AG04449 (cell line): Measurements from ENCODE around the gene PHF21A.

Experiments used
- CTCF ChIA-PET: fragments of 350-600 bp; formaldehyde crosslinking; extraction: SDS; loops from one replicate; lab custom pipeline; 2021; ENCODE audit warnings: antibody characterized with exemption; lab: Yijun Ruan, JAX
- POLR2A ChIA-PET: fragments of 400-600, 350-600 bp; formaldehyde crosslinking; extraction: SDS; loops from one replicate; lab custom pipeline; 2020; ENCODE audit warnings: antibody characterized with exemption, inconsistent platforms; lab: Yijun Ruan, JAX
- DNase-seq: peaks from one replicate; pipeline ENCODE4 v3.0.0-alpha.2; 2010; ENCODE audit warnings: low read depth, low spot score
- H3K4me3 ChIP-seq: 2 replicates; pipeline ENCODE4 v1.5.1; 2011; ENCODE audit warnings: low read depth, mild to moderate bottlenecking, control low read depth, low read length
- CTCF ChIP-seq: IDR thresholded peaks from one replicate; pipeline ENCODE4 v1.5.1; 2011; ENCODE audit warnings: mild to moderate bottlenecking, moderate library complexity, low read length, control low read depth, inconsistent platforms; ENCODE audit not compliant: insufficient read depth; ENCODE audit errors: missing control alignments

The PHF21A gene

GRCh38 chr11:45964911-45965389, 156.3 kb downstream of the PHF21A start:
- TF ChIP-seq CTCF, result peak; percentile 88
- no peak for DNase-seq
- H3K4me3 ChIP-seq, result no peak overlapping the region
- POLR2A ChIA-PET, result no interaction called here
- CTCF ChIA-PET, result interaction anchor here (0.8 to 12.7 kb wide), 39 partner anchors 9 to 358 kb away, joined by 3 to 332 read pairs (median 6); partner anchors contain the start of gene PEX16

GRCh38 chr11:45961751-45962240, 159.5 kb downstream of the PHF21A start:
- DNase-seq, result no peak
- POLR2A ChIA-PET, result no interaction called here
- no peak for TF ChIP-seq CTCF
- CTCF ChIA-PET, result interaction anchor here (0.7 to 12.7 kb wide), 6 partner anchors 14 to 90 kb away, joined by 3 to 332 read pairs (median 124); no protein-coding TSS in a partner anchor
- no peak overlapping the region for H3K4me3 ChIP-seq

- no peak for DNase-seq
- no peak for TF ChIP-seq CTCF
- POLR2A ChIA-PET, result no interaction called here
- CTCF ChIA-PET, result interaction anchor here (1.0 to 12.7 kb wide), 4 partner anchors 13 to 49 kb away, joined by 3 to 332 read pairs (median 114); no protein-coding TSS in a partner anchor
- H3K4me3 ChIP-seq, result no peak overlapping the region
Measured at GRCh38 chr11:45960387-45961095, 160.7 kb downstream of the PHF21A start.

- no peak for TF ChIP-seq CTCF
- ChIA-PET POLR2A (no interaction called here), CTCF (interaction anchor here (1.2 to 12.7 kb wide), 5 partner anchors 8 to 88 kb away, joined by 3 to 332 read pairs (median 3); no protein-coding TSS in a partner anchor)
- H3K4me3 ChIP-seq, result no peak overlapping the region
- DNase-seq, result no peak
Measured at GRCh38 chr11:45959851-45960250, 161.4 kb downstream of the PHF21A start.

GRCh38 chr11:45949992-45950407, 171.3 kb downstream of the PHF21A start:
- ChIA-PET CTCF (interaction anchor here (0.8 to 11.7 kb wide), 5 partner anchors 9 to 78 kb away, joined by 3 to 122 read pairs (median 4); no protein-coding TSS in a partner anchor), POLR2A (no interaction called here)
- TF ChIP-seq CTCF, result no peak
- no peak overlapping the region for H3K4me3 ChIP-seq
- DNase-seq, result no peak

GRCh38 chr11:45948356-45948755, 172.9 kb downstream of the PHF21A start:
- no peak for DNase-seq
- no peak overlapping the region for H3K4me3 ChIP-seq
- POLR2A ChIA-PET, result no interaction called here
- CTCF ChIA-PET, result interaction anchor here (0.8 to 11.7 kb wide), 4 partner anchors 12 to 58 kb away, joined by 3 to 122 read pairs (median 4); no protein-coding TSS in a partner anchor
- TF ChIP-seq CTCF, result no peak
